PC-9 (cell line): ENCODE results near the gene ELMO1.

Experiments
- CTCF ChIP-seq: fragments of 200-600 bp; sonication (generic); conservative IDR thresholded peaks from 2 replicates; pipeline ENCODE4 v1.6.1; 2017; ENCODE audit warnings: mixed run types, antibody characterized with exemption, mild to moderate bottlenecking, moderate library complexity
- EZH2 ChIP-seq: fragments of 200-600 bp; sonication (generic); IDR thresholded peaks from 2 replicates; pipeline ENCODE4 v1.8.0; 2017; ENCODE audit warnings: antibody characterized with exemption, low read depth

GRCh38 chr7:37255327-37255944 is 193.2 kb downstream of the ELMO1 start:
- TF ChIP-seq CTCF (no peak), EZH2 (no peak)
